Naive thymus-derived CD4-positive, alpha-beta T cell (primary cell): Measurements from ENCODE around the gene MRGPRD. TPM values are rescaled to one million over a fixed set of nuclear protein-coding genes. Genes with fewer than 3 reads are reported as not detected.

Experiments
- ATAC-seq: fragments of 150-1000 bp; cut with Tn5 transposase; 2 replicates; pipeline ENCODE4 v1.10.0; 2021; ENCODE audit warnings: mild to moderate bottlenecking, moderate library complexity
- CTCF ChIA-PET: fragments of 350-600 bp; sonication (Branson Sonifier 250); formaldehyde crosslinking; loops from one replicate; lab custom pipeline; 2021; ENCODE audit warnings: antibody characterized with exemption; lab: Charles Lee
- POLR2A ChIA-PET: fragments of 350-600 bp; sonication (Branson Sonifier 250); formaldehyde crosslinking; loops from one replicate; lab custom pipeline; 2021; ENCODE audit warnings: antibody characterized with exemption, inconsistent platforms; lab: Charles Lee
- DNase-seq, 9 donors: peaks; one replicate each; pipeline versions ENCODE4 v3.0.0 to v3.0.0-alpha.2; 2020 to 2022; ENCODE audit warnings: mixed read lengths in 1 of 9
- H3K27ac ChIP-seq: one replicate; pipeline ENCODE4 v1.7.0; 2013; ENCODE audit warnings: mild to moderate bottlenecking, low read depth, low read length, moderate library complexity
- H3K27me3 ChIP-seq, 2 donors: one replicate each; pipeline ENCODE4 v1.7.0; 2013; ENCODE audit warnings: low read length in 2 of 2, mild to moderate bottlenecking in 2 of 2, moderate library complexity in 2 of 2; ENCODE audit not compliant: control insufficient read depth in 2 of 2, insufficient read depth in 2 of 2
- H3K36me3 ChIP-seq, 3 experiments: 1 replicate in 2 of 3; 2 replicates in 1 of 3; pipeline ENCODE4 v1.7.0; 2013; ENCODE audit warnings: low read length in 3 of 3, mild to moderate bottlenecking in 3 of 3, moderate library complexity in 1 of 3; ENCODE audit not compliant: insufficient read depth in 3 of 3, control insufficient read depth in 2 of 3
- H3K4me1 ChIP-seq, 2 donors: one replicate each; pipeline ENCODE4 v1.7.0; 2013; ENCODE audit warnings: low read length in 2 of 2, mild to moderate bottlenecking in 2 of 2, moderate library complexity in 1 of 2; ENCODE audit not compliant: control insufficient read depth in 2 of 2, insufficient read depth in 2 of 2
- H3K4me3 ChIP-seq: 2 replicates; pipeline ENCODE4 v1.7.0; 2013; ENCODE audit warnings: mild to moderate bottlenecking, low read length
- H3K9me3 ChIP-seq, 3 experiments: 1 replicate in 2 of 3; 2 replicates in 1 of 3; pipeline ENCODE4 v1.7.0; 2013; ENCODE audit warnings: low read length in 3 of 3; ENCODE audit not compliant: control insufficient read depth in 2 of 3
- H3K27ac Mint-ChIP-seq, 9 donors: one replicate each; pipeline ENCODE4 v1.8.0; 2020 to 2022; ENCODE audit warnings: mixed read lengths in 9 of 9, mild to moderate bottlenecking in 8 of 9, moderate library complexity in 5 of 9, inconsistent platforms in 2 of 9
- H3K27me3 Mint-ChIP-seq, 5 donors: one replicate each; pipeline ENCODE4 v1.8.0; 2021 to 2022; ENCODE audit warnings: mixed read lengths in 5 of 5, mild to moderate bottlenecking in 1 of 5
- H3K36me3 Mint-ChIP-seq, 5 donors: one replicate each; pipeline ENCODE4 v1.8.0; 2020 to 2022; ENCODE audit warnings: mixed read lengths in 5 of 5, mild to moderate bottlenecking in 3 of 5, inconsistent platforms in 1 of 5
- H3K4me1 Mint-ChIP-seq, 7 donors: one replicate each; pipeline ENCODE4 v1.8.0; 2020 to 2022; ENCODE audit warnings: mixed read lengths in 7 of 7, mild to moderate bottlenecking in 3 of 7, inconsistent platforms in 1 of 7
- H3K4me3 Mint-ChIP-seq, 10 donors: one replicate each; pipeline ENCODE4 v1.8.0; 2020 to 2022; ENCODE audit warnings: mild to moderate bottlenecking in 10 of 10, mixed read lengths in 10 of 10, moderate library complexity in 6 of 10, inconsistent platforms in 2 of 10
- H3K9me3 Mint-ChIP-seq, 11 donors: one replicate each; pipeline ENCODE4 v1.8.0; 2020 to 2022; ENCODE audit warnings: mixed read lengths in 11 of 11, mild to moderate bottlenecking in 4 of 11, inconsistent platforms in 1 of 11, moderate library complexity in 1 of 11
- intact Hi-C, 2 donors: fragments of 100-400 bp; cut with micrococcal nuclease; formaldehyde crosslinking; loops; one replicate each; pipeline ENCODE4 v1.15.1; 2023
- polyA plus RNA-seq, 2 donors: library from polyadenylated mRNA; unstranded; fragments of 300-500 nt; fragmentation: Illumina TruSeq; gene quantifications; one replicate each; pipeline ENCODE4 v1.2.3, GENCODE V29; 2021
- total RNA-seq, 6 experiments: library from RNA in 5 of 6; stranded (reverse) in 5 of 6; gene quantifications; 1 replicate in 5 of 6; 2 replicates in 1 of 6; pipeline ENCODE4 v1.2.3 and lab custom pipeline; 2021 to 2026

Gene MRGPRD
- total and polyA plus RNA-seq, 7 experiments from 2014 or later = 0.25 TPM; not detected in 6

DNA sequence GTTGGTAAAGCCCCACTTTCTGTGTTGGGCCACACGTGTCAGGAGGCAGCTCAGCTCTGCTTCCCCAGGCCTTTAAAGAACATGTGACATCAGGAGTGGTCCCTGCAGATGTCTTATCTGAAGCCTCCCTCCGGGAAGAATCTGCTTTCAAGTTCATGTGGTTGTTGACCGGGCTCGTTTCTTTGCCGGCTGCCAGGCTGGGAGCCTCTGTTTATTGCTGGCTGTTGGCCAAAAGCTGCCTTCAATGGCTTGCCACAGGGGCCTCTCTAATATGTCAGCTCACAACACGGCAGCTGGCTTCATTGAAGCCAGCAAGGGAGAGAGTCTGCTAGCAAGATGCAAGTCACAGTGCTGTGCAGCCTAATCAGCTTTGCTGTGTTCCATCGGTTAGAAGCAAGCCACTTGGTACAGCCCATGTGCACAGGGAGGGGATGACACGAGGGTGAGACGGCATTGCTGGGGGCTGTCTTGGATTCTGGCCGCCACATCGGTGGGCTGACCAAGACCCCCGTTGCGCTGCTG lies 17.7 kb upstream of the MRGPRD start:
- Mint-ChIP-seq H3K4me1 (peaks cover 0 to 9% (median 0%) of the 10 kb centered on the region in 7 donors), H3K36me3 (no peaks in the 10 kb centered on the region), H3K4me3 (no peak overlapping the region), H3K9me3 (no peaks in the 10 kb centered on the region), H3K27ac (no peak overlapping the region), H3K27me3 (peaks cover 0 to 13% (median 4%) of the 10 kb centered on the region in 5 donors)
- DNase-seq (no peak), ATAC-seq (no peak)
- Histone ChIP-seq H3K4me3 (no peak overlapping the region), H3K4me1 (no peaks in the 10 kb centered on the region), H3K27ac (no peak overlapping the region), H3K27me3 (no peaks in the 10 kb centered on the region), H3K36me3 (no peaks in the 10 kb centered on the region), H3K9me3 (no peaks in the 10 kb centered on the region)
- CTCF ChIA-PET = no interaction called here
- intact Hi-C loops = no loop called here
- POLR2A ChIA-PET = no interaction called here

DNA sequence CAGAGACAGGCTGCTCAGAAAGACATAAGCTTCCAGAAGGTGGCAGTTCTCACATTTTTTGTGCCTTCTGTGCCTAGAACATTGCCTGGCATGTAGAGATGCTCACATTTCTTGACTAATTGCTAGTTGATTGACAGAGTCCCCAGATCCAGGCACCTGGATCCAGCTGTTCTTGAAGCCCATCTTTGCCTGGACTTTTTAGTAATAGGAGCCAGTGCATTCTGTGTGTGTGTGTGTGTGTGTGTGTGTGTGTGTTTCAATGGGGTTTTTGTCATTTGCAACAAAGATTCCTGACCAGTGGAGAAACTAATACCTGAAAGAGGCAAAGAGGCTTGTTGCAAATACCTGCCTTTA lies 17.2 kb upstream of the MRGPRD start:
- H3K27me3 ChIP-seq = no peaks in the 10 kb centered on the region
- H3K27me3 Mint-ChIP-seq = peaks cover 0 to 16% (median 4%) of the 10 kb centered on the region in 5 donors
- ChIA-PET POLR2A (no interaction called here), CTCF (no interaction called here)
- H3K36me3 Mint-ChIP-seq = no peaks in the 10 kb centered on the region
- no peak overlapping the region for H3K4me3 Mint-ChIP-seq
- no peaks in the 10 kb centered on the region for H3K4me1 ChIP-seq
- intact Hi-C loops = no loop called here
- no peaks in the 10 kb centered on the region for H3K9me3 ChIP-seq
- DNase-seq (no peak), ATAC-seq (no peak)
- H3K36me3 ChIP-seq = no peaks in the 10 kb centered on the region
- H3K27ac ChIP-seq = no peak overlapping the region
- no peak overlapping the region for H3K4me3 ChIP-seq
- peaks cover 0 to 9% (median 0%) of the 10 kb centered on the region in 7 donors for H3K4me1 Mint-ChIP-seq
- no peaks in the 10 kb centered on the region for H3K9me3 Mint-ChIP-seq
- H3K27ac Mint-ChIP-seq = no peak overlapping the region

DNA sequence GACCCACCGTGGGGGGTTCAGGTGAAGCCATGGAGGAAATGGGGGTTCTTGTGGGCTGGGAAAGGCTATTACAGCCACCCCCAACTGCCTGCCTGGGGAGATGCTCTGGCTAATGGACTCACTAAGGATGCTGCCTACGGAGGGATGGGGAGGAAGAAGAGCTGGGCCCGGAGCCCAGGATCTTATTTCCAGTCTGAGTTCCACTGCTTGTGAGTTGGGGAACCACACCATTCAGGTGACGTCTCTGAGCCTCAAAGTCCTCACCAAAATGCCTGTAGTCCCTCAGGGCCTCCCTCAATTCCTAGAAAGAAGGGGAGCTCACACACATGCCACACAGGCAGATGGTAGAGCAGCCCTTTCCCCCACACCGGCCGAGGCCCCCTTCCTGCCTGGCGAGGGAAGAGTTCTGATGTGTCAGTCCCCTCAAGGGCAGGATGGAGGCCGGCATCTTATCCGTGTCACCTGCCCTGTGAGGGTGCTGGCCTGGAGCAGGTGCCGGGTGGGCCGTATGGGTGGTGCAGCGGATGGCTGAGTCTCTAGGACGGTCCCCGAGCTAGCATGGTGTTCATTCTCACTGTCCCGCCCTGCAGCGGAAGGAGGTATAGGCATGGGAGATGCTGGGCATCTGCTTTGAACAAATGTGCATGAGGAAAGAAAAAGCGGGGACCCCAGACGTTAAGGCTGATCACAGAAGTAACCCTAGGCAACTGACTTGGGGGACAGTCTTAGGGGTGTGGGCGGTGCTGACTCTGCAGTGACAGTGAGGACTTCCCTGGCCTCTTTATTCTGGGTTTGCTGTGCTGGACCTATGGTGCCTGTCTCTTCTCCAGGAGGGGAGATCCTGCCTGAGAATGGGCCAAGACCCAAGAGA lies 16.6 kb upstream of the MRGPRD start:
- DNase-seq = no peak
- POLR2A ChIA-PET = no interaction called here

DNA sequence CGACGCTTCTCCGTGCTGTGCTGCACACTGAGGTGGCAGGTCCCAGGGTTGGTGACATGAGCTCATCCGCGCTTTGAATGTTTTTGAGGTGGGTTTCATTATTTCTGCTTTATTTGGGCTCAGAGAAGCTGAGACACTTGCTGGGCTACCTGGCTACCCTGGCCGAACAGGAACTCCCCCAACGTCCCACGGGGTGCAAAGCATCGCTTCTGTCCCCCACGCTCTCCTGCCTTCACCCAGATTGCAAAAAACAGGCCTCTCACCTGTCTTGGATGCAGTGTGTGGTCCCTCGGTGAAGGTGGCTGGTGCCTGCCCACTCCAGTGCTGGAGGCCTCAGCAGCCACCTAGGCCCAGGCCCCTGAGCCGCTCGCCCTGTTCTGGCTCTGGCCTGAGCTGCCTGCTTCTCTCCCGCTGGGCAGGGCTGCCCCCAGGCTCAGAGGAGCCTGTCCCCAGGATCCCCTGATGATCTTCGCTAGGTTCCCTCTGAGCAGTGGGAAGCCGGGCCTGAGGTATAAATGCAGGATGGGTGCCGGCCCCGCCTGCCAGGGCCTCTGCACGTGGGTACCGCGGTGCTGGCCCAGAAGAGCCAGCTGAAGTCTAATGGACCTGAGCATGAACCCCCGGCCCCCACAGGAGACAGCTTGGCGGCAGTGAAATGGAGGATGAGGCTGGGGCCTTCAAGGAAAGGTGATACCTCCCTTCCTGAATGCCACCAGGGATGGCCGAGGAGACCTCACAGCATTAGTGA lies 15.8 kb upstream of the MRGPRD start:
- Histone ChIP-seq H3K36me3 (no peaks in the 10 kb centered on the region), H3K27ac (no peak overlapping the region), H3K9me3 (no peaks in the 10 kb centered on the region), H3K4me3 (no peak overlapping the region), H3K4me1 (no peaks in the 10 kb centered on the region), H3K27me3 (no peaks in the 10 kb centered on the region)
- ChIA-PET CTCF (no interaction called here), POLR2A (no interaction called here)
- intact Hi-C loops = no loop called here
- Mint-ChIP-seq H3K27me3 (peaks cover 7 to 28% (median 11%) of the 10 kb centered on the region in 5 donors), H3K4me3 (no peak overlapping the region), H3K27ac (no peak overlapping the region), H3K36me3 (no peaks in the 10 kb centered on the region), H3K4me1 (peaks cover 0 to 9% (median 0%) of the 10 kb centered on the region in 7 donors), H3K9me3 (no peaks in the 10 kb centered on the region)
- ATAC-seq (no peak), DNase-seq (no peak)

More for the DNA sequence above, 16.6 kb upstream of the MRGPRD start:
- no peak overlapping the region for H3K4me3 Mint-ChIP-seq
- Histone ChIP-seq H3K4me1 (no peaks in the 10 kb centered on the region), H3K9me3 (no peaks in the 10 kb centered on the region), H3K36me3 (no peaks in the 10 kb centered on the region), H3K4me3 (no peak overlapping the region), H3K27ac (no peak overlapping the region), H3K27me3 (no peaks in the 10 kb centered on the region)
- H3K27me3 Mint-ChIP-seq = peaks cover under 1 to 22% (median 5%) of the 10 kb centered on the region in 5 donors
- ATAC-seq = no peak
- intact Hi-C loops = no loop called here
- H3K36me3 Mint-ChIP-seq = no peaks in the 10 kb centered on the region
- CTCF ChIA-PET = no interaction called here
- H3K27ac Mint-ChIP-seq = no peak overlapping the region
- peaks cover 0 to 9% (median 0%) of the 10 kb centered on the region in 7 donors for H3K4me1 Mint-ChIP-seq
- H3K9me3 Mint-ChIP-seq = no peaks in the 10 kb centered on the region

DNA sequence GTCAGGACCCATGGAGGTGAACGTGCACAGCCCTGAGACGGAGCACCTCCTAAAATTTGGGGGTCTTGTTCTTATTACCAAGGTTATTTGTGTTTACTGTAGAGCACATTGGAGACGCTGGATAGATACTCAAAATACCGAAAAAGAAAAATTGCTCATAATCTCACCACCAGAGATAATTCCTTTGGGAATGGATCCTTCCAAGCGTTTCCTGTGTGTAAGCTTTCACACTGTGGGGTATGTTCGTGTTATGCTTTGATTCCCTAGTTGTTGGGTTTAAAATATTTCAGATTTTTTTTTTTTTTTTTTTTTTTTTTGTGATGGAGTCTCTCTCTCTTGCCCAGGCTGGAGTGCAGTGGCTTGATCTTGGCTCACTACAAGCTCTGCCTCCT lies 14.1 kb upstream of the MRGPRD start:
- peaks cover 0 to 9% (median 0%) of the 10 kb centered on the region in 7 donors for H3K4me1 Mint-ChIP-seq
- DNase-seq = no peak
- ATAC-seq = no peak
- H3K4me3 ChIP-seq = no peak overlapping the region
- CTCF ChIA-PET = no interaction called here
- no peak overlapping the region for H3K27ac Mint-ChIP-seq
- H3K36me3 ChIP-seq = no peaks in the 10 kb centered on the region
- intact Hi-C loops = no loop called here
- no peaks in the 10 kb centered on the region for H3K36me3 Mint-ChIP-seq
- POLR2A ChIA-PET = no interaction called here
- no peaks in the 10 kb centered on the region for H3K4me1 ChIP-seq
- H3K9me3 ChIP-seq = no peaks in the 10 kb centered on the region
- H3K4me3 Mint-ChIP-seq = no peak overlapping the region
- H3K27me3 ChIP-seq = no peaks in the 10 kb centered on the region
- no peak overlapping the region for H3K27ac ChIP-seq
- H3K27me3 Mint-ChIP-seq = peaks cover 7 to 28% (median 12%) of the 10 kb centered on the region in 5 donors
- no peaks in the 10 kb centered on the region for H3K9me3 Mint-ChIP-seq

DNA sequence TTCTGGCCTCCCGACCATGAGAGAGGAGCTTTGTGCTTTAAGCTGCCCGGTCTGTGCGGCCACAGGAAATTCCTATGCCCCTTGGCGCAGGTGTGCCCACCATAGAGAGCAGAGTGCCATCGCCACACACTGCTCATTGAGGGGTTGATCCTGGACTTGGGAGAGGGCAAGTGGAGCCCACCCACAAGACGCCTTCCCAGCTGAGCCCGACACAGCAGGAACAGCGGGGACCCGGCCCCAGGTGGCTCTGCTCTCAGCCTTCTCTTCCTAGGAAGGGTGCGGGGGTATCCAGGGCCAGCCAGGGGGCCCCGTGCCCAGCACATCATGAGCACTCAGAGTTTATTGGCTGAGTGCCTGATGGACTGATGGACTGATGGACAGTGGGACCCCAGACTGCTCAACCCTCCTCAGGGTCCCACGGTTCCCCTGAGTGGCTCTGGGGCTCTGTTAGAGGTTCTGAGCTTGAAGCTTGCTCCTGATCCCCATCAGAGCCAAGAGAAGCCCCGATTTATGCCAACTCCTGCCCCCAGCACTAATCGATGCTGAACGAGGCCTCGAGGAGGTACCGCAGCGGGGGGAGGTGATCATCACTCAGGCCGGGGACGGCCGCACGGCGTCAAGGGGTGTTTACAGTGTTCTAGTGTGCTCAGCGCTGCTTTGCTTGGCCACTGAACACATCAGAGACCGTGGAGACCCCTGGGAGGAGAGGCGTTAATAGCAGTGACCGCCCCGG lies 13.5 kb upstream of the MRGPRD start:
- no peak overlapping the region for H3K4me3 Mint-ChIP-seq
- no peak overlapping the region for H3K27ac Mint-ChIP-seq
- CTCF ChIA-PET = no interaction called here
- no peak overlapping the region for H3K27ac ChIP-seq
- H3K9me3 Mint-ChIP-seq = no peaks in the 10 kb centered on the region
- POLR2A ChIA-PET = no interaction called here
- no peaks in the 10 kb centered on the region for H3K9me3 ChIP-seq
- no peaks in the 10 kb centered on the region for H3K27me3 ChIP-seq
- H3K4me3 ChIP-seq = no peak overlapping the region
- peaks cover 0 to 6% (median 0%) of the 10 kb centered on the region in 7 donors for H3K4me1 Mint-ChIP-seq
- H3K36me3 Mint-ChIP-seq = no peaks in the 10 kb centered on the region
- no peak for DNase-seq
- intact Hi-C loops = no loop called here
- no peak for ATAC-seq
- H3K36me3 ChIP-seq = no peaks in the 10 kb centered on the region
- no peaks in the 10 kb centered on the region for H3K4me1 ChIP-seq
- H3K27me3 Mint-ChIP-seq = peaks cover 11 to 26% (median 12%) of the 10 kb centered on the region in 5 donors
